GM19351 (cell line): ENCODE data around the gene AREG.
"Not testable (repeated sequence)": the region's sequence is repeated elsewhere in the genome, so short reads cannot be mapped to it uniquely, and the experiment has no call there.

Source experiments
- ATAC-seq: cut with Tn5 transposase; IDR thresholded peaks from one replicate; pipeline ENCODE4 v1.9.1; 2021; ENCODE audit warnings: mild to moderate bottlenecking, moderate library complexity; ENCODE audit not compliant: unreplicated experiment

AREG gene

GRCh38 chr4:74444891-74445642 is at the start of gene AREG:
TSS of gene AREG (plus strand) at chr4:74445136. CDS start at chr4:74445346, 210 bp downstream.
- ATAC-seq = peak; percentile 92

GRCh38 chr4:74395633-74396032 is 49.3 kb upstream of the AREG start:
- ATAC-seq = no peak

GRCh38 chr4:74397748-74398426 is 47.0 kb upstream of the AREG start:
- peak; percentile 45 for ATAC-seq

- ATAC-seq = not testable (repeated sequence)
Observed at GRCh38 chr4:74398894-74399589, 45.9 kb upstream of the AREG start.

- no peak for ATAC-seq
Observed at GRCh38 chr4:74400395-74400794, 44.5 kb upstream of the AREG start.

GRCh38 chr4:74402692-74403456 is 42.1 kb upstream of the AREG start:
- ATAC-seq = peak; percentile 87

- ATAC-seq = no peak
Observed at GRCh38 chr4:74407891-74408290, 37.0 kb upstream of the AREG start.

- no peak for ATAC-seq
Observed at GRCh38 chr4:74408639-74409038, 36.3 kb upstream of the AREG start.

- no peak for ATAC-seq
Observed at GRCh38 chr4:74410272-74410671, 34.7 kb upstream of the AREG start.

GRCh38 chr4:74412225-74412624 is 32.7 kb upstream of the AREG start:
- no peak for ATAC-seq

GRCh38 chr4:74413265-74413664 is 31.7 kb upstream of the AREG start:
- ATAC-seq = no peak

GRCh38 chr4:74414149-74414809 is 30.7 kb upstream of the AREG start:
- no peak for ATAC-seq

GRCh38 chr4:74415602-74416300 is 29.2 kb upstream of the AREG start:
- ATAC-seq = no peak

GRCh38 chr4:74418063-74418670 is 26.8 kb upstream of the AREG start:
- ATAC-seq = no peak

GRCh38 chr4:74420863-74421262 is 24.1 kb upstream of the AREG start:
- no peak for ATAC-seq

- ATAC-seq = no peak
Observed at GRCh38 chr4:74423104-74423503, 21.8 kb upstream of the AREG start.

- ATAC-seq = no peak
Observed at GRCh38 chr4:74424111-74424510, 20.8 kb upstream of the AREG start.

GRCh38 chr4:74426101-74426500 is 18.8 kb upstream of the AREG start:
- no peak for ATAC-seq

- ATAC-seq = no peak
Observed at GRCh38 chr4:74428276-74428675, 16.7 kb upstream of the AREG start.
